ENCODE measurements around the gene FNIP2.

DNA sequence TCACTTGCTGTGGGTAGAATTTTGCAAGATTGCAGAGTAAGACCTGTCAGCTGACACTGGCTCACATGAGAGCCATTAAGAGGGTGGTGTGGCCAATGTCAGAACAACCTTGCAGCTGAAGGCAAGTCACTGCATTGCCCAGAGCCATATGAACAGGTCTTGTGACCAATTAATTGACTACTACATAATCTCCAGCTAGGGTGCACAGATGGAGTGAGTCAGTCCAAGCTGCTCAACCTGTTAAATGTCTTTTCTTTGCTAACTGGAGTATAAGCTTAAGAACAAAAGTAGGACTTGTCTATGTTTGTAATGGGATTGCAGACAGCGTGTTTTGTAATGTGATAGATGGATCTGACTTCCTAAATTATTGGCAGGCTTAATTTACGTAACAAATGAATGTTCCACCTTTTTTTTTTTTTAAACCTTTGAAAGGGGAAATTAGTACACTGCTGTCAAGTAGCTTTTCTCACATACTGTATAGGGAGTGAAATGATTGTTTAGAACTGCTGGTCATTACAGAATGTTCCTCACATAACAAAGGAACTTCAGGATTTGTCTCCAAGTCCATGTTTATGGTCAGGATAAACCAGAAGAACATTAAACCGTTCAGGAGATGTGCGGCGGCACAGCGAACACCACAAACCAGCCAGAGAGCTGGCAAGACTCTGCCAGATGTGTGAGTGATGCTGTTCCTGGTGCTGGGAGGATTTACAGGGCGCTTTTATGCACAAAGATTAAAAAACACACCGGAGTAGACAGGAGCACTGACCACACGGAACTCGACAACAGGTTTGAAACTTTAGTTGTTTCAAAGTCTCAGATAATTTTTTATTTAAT, 37.0 kb downstream of the FNIP2 start:
- TF ChIP-seq POLR2AphosphoS5 (IDR thresholded peaks at IDR 0.05; ENCODE audit: low read depth, low read length) (no peak), POLR2A (IDR thresholded peaks at IDR 0.05; ENCODE audit: low read depth, low read length) (no peak)

Data from GM12891 (cell line).